T-helper 2 cell treated with Interferon-gamma antibody and Interleukin-4, amounts not matched to agents 5 μg/mL and 100 μg/mL, for 36 hours (primary cell): ENCODE results near the gene EHMT1.

Experiments used
- DNase-seq: peaks from one replicate; pipeline ENCODE4 v3.0.0; 2021; ENCODE audit warnings: low spot score
- H3K27ac Mint-ChIP-seq: one replicate; pipeline ENCODE4 v1.8.0; 2021; ENCODE audit warnings: mild to moderate bottlenecking, mixed read lengths
- H3K27me3 Mint-ChIP-seq: one replicate; pipeline ENCODE4 v1.8.0; 2021; ENCODE audit warnings: low read depth, mixed read lengths
- H3K36me3 Mint-ChIP-seq: one replicate; pipeline ENCODE4 v1.8.0; 2021; ENCODE audit warnings: low read depth, mixed read lengths
- H3K4me1 Mint-ChIP-seq: one replicate; pipeline ENCODE4 v1.8.0; 2021; ENCODE audit warnings: low read depth, mixed read lengths
- H3K4me3 Mint-ChIP-seq: one replicate; pipeline ENCODE4 v1.8.0; 2022; ENCODE audit warnings: mild to moderate bottlenecking, moderate library complexity, mixed read lengths
- H3K9me3 Mint-ChIP-seq: one replicate; pipeline ENCODE4 v1.8.0; 2021; ENCODE audit warnings: mixed read lengths

The EHMT1 gene

GRCh38 chr9:137816531-137817235 lies 197.9 kb downstream of the EHMT1 start:
- Mint-ChIP-seq H3K4me1 (no peaks in the 10 kb centered on the region), H3K27me3 (no peaks in the 10 kb centered on the region), H3K4me3 (no peak overlapping the region), H3K27ac (no peak overlapping the region), H3K36me3 (peaks cover 59% of the 10 kb centered on the region), H3K9me3 (peaks cover 3% of the 10 kb centered on the region)
- no peak for DNase-seq

- Mint-ChIP-seq H3K4me3 (no peak overlapping the region), H3K4me1 (no peaks in the 10 kb centered on the region), H3K9me3 (peaks cover 8% of the 10 kb centered on the region), H3K36me3 (peaks cover 67% of the 10 kb centered on the region), H3K27me3 (no peaks in the 10 kb centered on the region), H3K27ac (no peak overlapping the region)
- no peak for DNase-seq
Observed at GRCh38 chr9:137817236-137818200, 198.7 kb downstream of the EHMT1 start.

GRCh38 chr9:137818286-137818685 lies 199.5 kb downstream of the EHMT1 start:
- H3K4me1 Mint-ChIP-seq, result no peaks in the 10 kb centered on the region
- no peak for DNase-seq
- no peak overlapping the region for H3K27ac Mint-ChIP-seq
- no peak overlapping the region for H3K4me3 Mint-ChIP-seq
- no peaks in the 10 kb centered on the region for H3K27me3 Mint-ChIP-seq
- H3K9me3 Mint-ChIP-seq, result peaks cover 8% of the 10 kb centered on the region
- peaks cover 67% of the 10 kb centered on the region for H3K36me3 Mint-ChIP-seq

DNA sequence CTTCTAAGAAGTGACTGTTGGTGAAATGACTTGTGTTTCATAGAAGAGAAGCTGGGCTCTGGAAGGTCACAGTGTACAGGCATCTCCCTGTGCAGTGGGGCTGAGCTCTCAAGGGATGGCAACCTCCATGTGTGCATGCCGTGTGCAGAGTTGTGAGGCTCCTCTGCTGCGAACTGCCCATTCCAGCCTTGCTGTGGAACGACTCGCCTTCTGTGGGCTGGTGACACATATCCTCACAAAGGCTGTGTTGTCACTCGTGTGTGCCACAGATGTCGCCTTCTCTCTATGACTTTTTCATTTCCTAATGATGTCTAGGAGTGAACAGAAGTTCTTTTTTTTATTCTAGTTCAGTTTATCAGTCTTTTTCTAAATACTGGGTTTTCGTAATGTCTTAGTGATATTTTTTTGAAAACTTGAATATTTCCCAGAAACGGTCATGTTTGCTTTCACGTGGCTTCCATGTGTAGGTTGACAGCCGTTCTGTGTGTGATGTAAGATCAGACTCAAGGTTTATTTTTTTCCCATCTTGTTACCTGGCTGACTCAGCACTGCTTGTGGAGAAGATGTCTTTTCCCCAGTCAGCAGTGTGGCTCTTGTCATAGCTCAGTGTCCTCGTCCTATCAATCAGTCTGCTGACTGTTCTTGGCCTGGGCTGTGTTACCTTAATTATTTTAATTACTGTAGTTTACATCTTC lies 201.5 kb downstream of the EHMT1 start:
- peaks cover 8% of the 10 kb centered on the region for H3K9me3 Mint-ChIP-seq
- peak overlapping the region; percentile 45 for H3K27ac Mint-ChIP-seq
- DNase-seq, result no peak
- H3K36me3 Mint-ChIP-seq, result peaks cover 70% of the 10 kb centered on the region
- no peaks in the 10 kb centered on the region for H3K27me3 Mint-ChIP-seq
- no peaks in the 10 kb centered on the region for H3K4me1 Mint-ChIP-seq
- no peak overlapping the region for H3K4me3 Mint-ChIP-seq

DNA sequence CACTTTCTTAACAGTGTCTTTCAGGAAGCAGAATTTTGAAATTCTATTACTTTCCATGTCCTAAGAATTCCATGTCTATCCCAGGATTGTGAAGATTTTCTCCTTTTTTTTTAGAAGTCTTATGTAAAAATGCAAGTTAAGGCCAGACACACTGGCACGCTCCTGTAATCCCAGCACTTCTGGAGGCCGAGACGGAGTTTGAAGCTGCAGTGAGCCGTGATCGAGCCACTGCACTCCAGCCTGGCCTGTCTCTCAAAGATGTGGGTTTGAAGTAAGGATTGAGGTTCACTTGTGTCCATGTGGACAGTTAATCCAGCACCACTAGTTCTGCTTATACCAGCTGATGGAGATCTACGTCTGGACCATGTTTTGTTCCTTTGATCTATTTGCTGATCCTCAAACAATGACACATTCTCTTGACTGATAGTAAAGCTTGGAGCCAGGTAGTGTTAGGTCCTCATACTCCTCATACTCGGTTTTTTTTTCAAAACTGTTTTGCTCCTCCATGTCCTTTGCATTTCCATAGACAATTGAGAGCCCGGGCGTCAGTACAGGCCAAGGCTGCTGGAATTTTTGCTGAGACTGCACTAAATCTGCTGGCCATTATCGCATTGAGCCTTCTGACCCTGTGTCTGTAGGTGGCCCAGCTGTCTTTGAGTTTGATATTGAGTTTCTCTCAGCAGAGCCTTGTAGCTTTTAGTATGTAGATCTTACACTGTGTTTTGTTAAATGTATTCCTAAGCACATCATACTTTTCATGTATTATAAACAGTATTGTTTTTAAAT lies 205.4 kb downstream of the EHMT1 start:
- Mint-ChIP-seq H3K9me3 (peaks cover 5% of the 10 kb centered on the region), H3K4me3 (no peak overlapping the region), H3K27me3 (no peaks in the 10 kb centered on the region), H3K36me3 (peaks cover 58% of the 10 kb centered on the region), H3K4me1 (no peaks in the 10 kb centered on the region), H3K27ac (peak overlapping the region; percentile 24)
- no peak for DNase-seq

GRCh38 chr9:137825324-137825989 lies 206.7 kb downstream of the EHMT1 start:
- no peak overlapping the region for H3K4me3 Mint-ChIP-seq
- DNase-seq, result no peak
- H3K4me1 Mint-ChIP-seq, result no peaks in the 10 kb centered on the region
- H3K36me3 Mint-ChIP-seq, result peaks cover 54% of the 10 kb centered on the region
- H3K27me3 Mint-ChIP-seq, result no peaks in the 10 kb centered on the region
- H3K9me3 Mint-ChIP-seq, result peaks cover 5% of the 10 kb centered on the region
- H3K27ac Mint-ChIP-seq, result no peak overlapping the region

DNA sequence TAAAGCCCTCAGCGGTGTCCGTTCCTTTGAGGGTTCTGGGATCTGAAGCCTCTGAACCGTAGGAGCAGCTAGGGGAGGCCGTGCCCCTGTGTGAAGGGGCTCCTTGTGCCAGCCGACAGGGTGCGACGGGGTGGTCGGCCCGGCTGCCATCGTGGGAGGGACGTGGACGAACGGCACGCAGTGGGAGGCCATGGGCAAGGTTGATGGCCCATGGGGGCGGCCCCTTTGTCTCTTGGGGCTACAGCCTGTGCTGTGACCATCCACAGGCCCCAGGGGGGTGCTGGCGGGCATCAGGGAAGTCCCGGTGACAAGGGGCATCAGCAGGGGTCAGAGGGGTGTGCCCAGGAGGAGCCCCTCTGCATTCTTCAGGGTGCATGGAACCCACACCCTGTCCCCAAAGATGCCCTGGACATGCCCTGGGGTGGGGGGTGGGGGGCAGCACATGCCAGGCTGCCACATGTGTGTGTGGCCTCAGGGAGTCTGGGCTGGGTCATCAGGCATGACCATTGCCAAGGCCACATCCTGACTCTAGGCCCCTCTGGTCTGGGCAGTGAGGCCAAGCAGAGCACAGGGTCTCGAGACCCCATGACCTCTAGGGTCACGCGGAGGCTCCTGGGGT lies 209.2 kb downstream of the EHMT1 start:
- Mint-ChIP-seq H3K36me3 (peaks cover 37% of the 10 kb centered on the region), H3K4me1 (no peaks in the 10 kb centered on the region), H3K9me3 (no peaks in the 10 kb centered on the region), H3K27ac (no peak overlapping the region), H3K27me3 (no peaks in the 10 kb centered on the region), H3K4me3 (no peak overlapping the region)
- DNase-seq, result no peak

- DNase-seq, result no peak
- Mint-ChIP-seq H3K4me1 (no peaks in the 10 kb centered on the region), H3K36me3 (peaks cover 37% of the 10 kb centered on the region), H3K9me3 (no peaks in the 10 kb centered on the region), H3K4me3 (no peak overlapping the region), H3K27me3 (no peaks in the 10 kb centered on the region), H3K27ac (no peak overlapping the region)
Observed at GRCh38 chr9:137828527-137829259, 209.9 kb downstream of the EHMT1 start.

- Mint-ChIP-seq H3K27ac (no peak overlapping the region), H3K4me1 (no peaks in the 10 kb centered on the region), H3K9me3 (no peaks in the 10 kb centered on the region), H3K27me3 (no peaks in the 10 kb centered on the region), H3K4me3 (no peak overlapping the region), H3K36me3 (peaks cover 30% of the 10 kb centered on the region)
- no peak for DNase-seq
Observed at GRCh38 chr9:137829260-137829996, 210.6 kb downstream of the EHMT1 start.

DNA sequence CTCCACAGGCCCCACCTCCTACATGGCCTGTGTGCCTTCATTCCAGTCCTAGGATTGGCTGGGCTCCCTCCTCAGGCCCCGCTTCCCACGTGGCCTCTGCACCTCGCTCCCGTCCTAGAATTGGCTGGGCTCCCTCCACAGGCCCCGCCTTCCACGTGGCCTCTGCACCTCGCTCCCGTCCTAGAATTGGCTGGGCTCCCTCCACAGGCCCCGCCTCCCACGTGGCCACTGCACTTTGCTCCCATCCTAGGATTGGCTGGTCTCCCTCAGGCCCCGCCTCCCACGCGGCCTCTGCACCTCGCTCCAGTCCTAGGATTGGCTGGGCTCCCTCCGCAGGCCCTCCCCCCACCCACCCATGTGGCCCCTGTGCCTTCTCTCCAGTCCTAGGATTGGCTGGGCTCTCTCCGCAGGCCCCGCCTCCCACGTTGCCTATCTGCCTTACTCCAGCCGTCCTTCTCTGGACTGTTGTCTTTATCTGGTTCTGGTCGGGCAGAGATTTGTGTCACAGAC lies 213.4 kb downstream of the EHMT1 start:
- no peak for DNase-seq
- Mint-ChIP-seq H3K27ac (no peak overlapping the region), H3K36me3 (peaks cover 14% of the 10 kb centered on the region), H3K4me1 (no peaks in the 10 kb centered on the region), H3K27me3 (no peaks in the 10 kb centered on the region), H3K9me3 (no peaks in the 10 kb centered on the region), H3K4me3 (no peak overlapping the region)

GRCh38 chr9:137832830-137833590 lies 214.2 kb downstream of the EHMT1 start:
- no peaks in the 10 kb centered on the region for H3K4me1 Mint-ChIP-seq
- no peaks in the 10 kb centered on the region for H3K9me3 Mint-ChIP-seq
- H3K27me3 Mint-ChIP-seq, result no peaks in the 10 kb centered on the region
- H3K36me3 Mint-ChIP-seq, result peaks cover 14% of the 10 kb centered on the region
- H3K4me3 Mint-ChIP-seq, result no peak overlapping the region
- no peak overlapping the region for H3K27ac Mint-ChIP-seq
- DNase-seq, result no peak
